MM.1S (cell line): ENCODE results near the gene ARL8B.
A peak's percentile ranks its signal among the peaks of the same experiment; 100 is the strongest.

ENCODE experiments used
- DNase-seq: peaks from one replicate; pipeline ENCODE4 v3.0.0-alpha.2; 2015
- H2AFZ ChIP-seq: fragments of 300-600 bp; sonication (generic); 2 replicates; pipeline ENCODE4 v1.6.0; 2016; ENCODE audit warnings: antibody characterized with exemption, low read length
- H3F3A ChIP-seq: fragments of 300-600 bp; sonication (generic); 2 replicates; pipeline ENCODE4 v1.6.1; 2016; ENCODE audit warnings: mild to moderate bottlenecking, antibody characterized with exemption, low read length, moderate library complexity, mixed read lengths; ENCODE audit not compliant: insufficient read depth
- H3K27ac ChIP-seq: fragments of 300-600 bp; sonication (generic); 2 replicates; pipeline ENCODE4 v1.5.1; 2016; ENCODE audit warnings: mild to moderate bottlenecking, low read length
- H3K27me3 ChIP-seq: fragments of 300-600 bp; sonication (generic); replicated peaks from 2 replicates; pipeline ENCODE4 v1.6.0; 2016; ENCODE audit warnings: low read length; ENCODE audit not compliant: insufficient read depth
- H3K36me3 ChIP-seq: fragments of 300-600 bp; sonication (generic); replicated peaks from 2 replicates; pipeline ENCODE4 v1.6.1; 2016; ENCODE audit warnings: mild to moderate bottlenecking, low read length, mixed read lengths; ENCODE audit not compliant: insufficient read depth
- H3K4me1 ChIP-seq: fragments of 300-600 bp; sonication (generic); 2 replicates; pipeline ENCODE4 v1.6.1; 2016; ENCODE audit warnings: low read length, mixed read lengths
- H3K4me2 ChIP-seq: fragments of 300-600 bp; sonication (generic); 2 replicates; pipeline ENCODE4 v1.6.0; 2016; ENCODE audit warnings: low read depth, low read length
- H3K4me3 ChIP-seq: fragments of 300-600 bp; sonication (generic); 2 replicates; pipeline ENCODE4 v1.5.1; 2016; ENCODE audit warnings: low read length, mixed read lengths
- H3K79me2 ChIP-seq: fragments of 300-600 bp; sonication (generic); 2 replicates; pipeline ENCODE4 v1.6.1; 2016; ENCODE audit warnings: mixed run types, low read length, mixed read lengths
- H3K9ac ChIP-seq: fragments of 300-600 bp; sonication (generic); 2 replicates; pipeline ENCODE4 v1.6.1; 2016; ENCODE audit warnings: low read length, mixed read lengths
- H3K9me2 ChIP-seq: fragments of 300-600 bp; sonication (generic); replicated peaks from 2 replicates; pipeline ENCODE4 v1.6.1; 2016; ENCODE audit warnings: mild to moderate bottlenecking, low read length, mixed read lengths; ENCODE audit not compliant: insufficient read depth
- H3K9me3 ChIP-seq: fragments of 300-600 bp; sonication (generic); replicated peaks from 2 replicates; pipeline ENCODE4 v1.6.1; 2016; ENCODE audit warnings: mild to moderate bottlenecking, low read length, mixed read lengths; ENCODE audit not compliant: insufficient read depth
- H4K20me1 ChIP-seq: fragments of 300-600 bp; sonication (generic); 2 replicates; pipeline ENCODE4 v1.6.1; 2016; ENCODE audit warnings: mild to moderate bottlenecking, low read length, moderate library complexity, mixed read lengths; ENCODE audit not compliant: insufficient read depth
- CTCF ChIP-seq: fragments of 300-600 bp; sonication (generic); IDR thresholded peaks from 2 replicates; pipeline ENCODE4 v1.5.1; 2016; ENCODE audit warnings: antibody characterized with exemption, low read length, mixed read lengths
- EZH2 ChIP-seq: fragments of 300-600 bp; sonication (generic); optimal IDR thresholded peaks from 2 replicates; pipeline ENCODE3; 2017; ENCODE audit warnings: low read depth, mild to moderate bottlenecking, antibody characterized with exemption, low read length, mixed read lengths
- EZH2phosphoT487 ChIP-seq: fragments of 300-600 bp; sonication (generic); IDR thresholded peaks from 2 replicates; pipeline ENCODE4 v1.6.1; 2018; ENCODE audit warnings: antibody characterized with exemption, low read length

The ARL8B gene

GRCh38 chr3:5210926-5211325 lies 88.8 kb downstream of the ARL8B start:
- Histone ChIP-seq H2AFZ (no peak overlapping the region), H3K27me3 (no peaks in the 10 kb centered on the region), H3K9me3 (no peaks in the 10 kb centered on the region), H3K4me2 (peak overlapping the region; percentile 73), H3K4me3 (no peak overlapping the region), H3K27ac (peak overlapping the region; percentile 96), H4K20me1 (no peaks in the 10 kb centered on the region), H3K36me3 (peaks cover 47% of the 10 kb centered on the region), H3K4me1 (peaks cover 87% of the 10 kb centered on the region), H3K9ac (peak overlapping the region; percentile 76; the same call in 1 of the 2 replicates), H3K79me2 (peaks cover 76% of the 10 kb centered on the region), H3F3A (peaks cover 68% of the 10 kb centered on the region), H3K9me2 (no peaks in the 10 kb centered on the region)
- no peak for TF ChIP-seq EZH2
- no peak for TF ChIP-seq EZH2phosphoT487
- TF ChIP-seq CTCF, result no peak
- no peak for DNase-seq

GRCh38 chr3:5212628-5213573 lies 90.8 kb downstream of the ARL8B start:
- H3F3A ChIP-seq, result peaks cover 72% of the 10 kb centered on the region
- H3K4me1 ChIP-seq, result peaks cover 82% of the 10 kb centered on the region

DNA sequence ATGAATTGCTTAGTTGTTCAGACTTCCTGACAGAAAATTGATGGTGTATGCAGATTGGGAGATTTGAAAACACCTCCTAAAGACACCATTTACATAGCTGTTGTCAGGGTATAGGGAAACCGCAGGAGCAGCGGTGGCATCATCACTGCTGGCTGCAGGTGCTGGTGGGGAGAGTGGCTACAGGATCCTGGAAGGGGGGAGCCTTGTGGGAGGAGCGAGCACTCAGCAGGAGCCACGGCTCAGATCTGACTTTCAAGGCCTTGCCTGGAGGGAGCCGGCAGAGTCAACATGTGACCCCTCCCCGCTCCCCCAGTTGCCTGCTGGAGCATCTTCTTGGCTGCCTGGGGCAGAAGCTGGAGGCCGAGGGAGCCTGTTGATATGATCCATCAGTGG lies 91.5 kb downstream of the ARL8B start:
- Histone ChIP-seq H3K9me3 (no peaks in the 10 kb centered on the region), H4K20me1 (no peaks in the 10 kb centered on the region), H3K4me1 (peaks cover 75% of the 10 kb centered on the region), H3K27ac (peak overlapping the region; percentile 96), H3K36me3 (peaks cover 43% of the 10 kb centered on the region), H3K4me2 (peak overlapping the region; percentile 73), H3K9me2 (no peaks in the 10 kb centered on the region), H3K9ac (peak overlapping the region; percentile 76), H3F3A (peaks cover 72% of the 10 kb centered on the region), H3K79me2 (peaks cover 71% of the 10 kb centered on the region), H2AFZ (no peak overlapping the region), H3K4me3 (no peak overlapping the region), H3K27me3 (no peaks in the 10 kb centered on the region)
- TF ChIP-seq EZH2 (no peak), CTCF (no peak), EZH2phosphoT487 (no peak)
- DNase-seq, result peak; percentile 97

More at GRCh38 chr3:5212628-5213573, 90.8 kb downstream of the ARL8B start:
- Histone ChIP-seq H3K9me3 (no peaks in the 10 kb centered on the region), H3K4me2 (peak overlapping the region; percentile 73), H3K9ac (peak overlapping the region; percentile 76), H3K79me2 (peaks cover 72% of the 10 kb centered on the region), H2AFZ (no peak overlapping the region), H4K20me1 (no peaks in the 10 kb centered on the region), H3K4me3 (peak overlapping the region; percentile 24; the same call in 1 of the 2 replicates), H3K9me2 (no peaks in the 10 kb centered on the region), H3K27me3 (no peaks in the 10 kb centered on the region), H3K36me3 (peaks cover 42% of the 10 kb centered on the region), H3K27ac (peak overlapping the region; percentile 96)
- peak; percentile 91 for DNase-seq
- TF ChIP-seq EZH2phosphoT487 (no peak), EZH2 (no peak), CTCF (no peak)
